HK-2 (cell line): Measurements from ENCODE around the gene MAP2K7.
A peak's percentile ranks its signal among the peaks of the same experiment; 100 is the strongest.
"Not testable (repeated sequence)": the region's sequence is repeated elsewhere in the genome, so short reads cannot be mapped to it uniquely, and the experiment has no call there.

Experiments
- DNase-seq: peaks from one replicate; pipeline ENCODE4 v3.0.0-alpha.2; 2018; ENCODE audit not compliant: unreplicated experiment

The MAP2K7 gene

DNA sequence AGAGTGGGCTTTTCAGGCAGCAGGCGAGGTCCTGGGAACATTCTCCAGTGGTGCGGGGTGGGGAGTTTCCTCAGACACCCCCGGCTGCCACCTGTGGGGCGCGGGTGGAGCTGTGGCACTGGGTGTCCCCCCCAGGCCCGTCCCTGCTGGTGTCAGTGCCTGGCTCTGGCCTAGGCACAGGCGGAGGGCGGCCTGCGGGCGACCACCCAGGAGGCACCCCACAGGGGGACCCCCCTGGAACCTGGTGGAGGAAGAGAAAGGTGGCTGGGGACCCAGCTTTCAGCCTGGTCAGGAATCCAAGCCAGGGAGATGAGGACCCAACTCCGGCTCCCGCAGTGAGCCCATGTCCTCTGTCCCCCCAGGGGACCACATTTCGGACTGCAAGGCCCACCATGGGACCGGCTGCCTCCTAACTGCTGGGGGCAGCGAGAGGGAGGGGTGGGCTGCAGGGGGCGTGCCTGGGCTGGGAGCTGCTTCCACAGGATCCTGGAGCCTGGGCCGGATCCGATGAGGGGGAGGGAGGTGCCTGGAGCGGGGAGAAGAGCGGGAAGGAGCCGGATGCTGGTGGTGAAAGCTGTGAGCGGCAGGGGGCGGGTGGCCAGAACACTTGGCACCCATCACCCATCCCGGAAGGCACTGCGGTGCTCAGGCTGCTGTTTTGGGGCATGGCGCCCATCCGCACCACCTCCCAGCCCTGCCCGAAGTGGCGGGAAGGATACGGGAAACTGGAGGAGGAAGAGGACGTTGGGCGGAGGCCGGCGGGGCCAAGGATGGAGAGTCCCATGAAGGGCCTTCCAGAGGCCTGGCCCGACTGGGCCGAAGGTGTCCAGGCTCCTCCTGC, 27.8 kb downstream of the MAP2K7 start:
- no peak for DNase-seq

DNA sequence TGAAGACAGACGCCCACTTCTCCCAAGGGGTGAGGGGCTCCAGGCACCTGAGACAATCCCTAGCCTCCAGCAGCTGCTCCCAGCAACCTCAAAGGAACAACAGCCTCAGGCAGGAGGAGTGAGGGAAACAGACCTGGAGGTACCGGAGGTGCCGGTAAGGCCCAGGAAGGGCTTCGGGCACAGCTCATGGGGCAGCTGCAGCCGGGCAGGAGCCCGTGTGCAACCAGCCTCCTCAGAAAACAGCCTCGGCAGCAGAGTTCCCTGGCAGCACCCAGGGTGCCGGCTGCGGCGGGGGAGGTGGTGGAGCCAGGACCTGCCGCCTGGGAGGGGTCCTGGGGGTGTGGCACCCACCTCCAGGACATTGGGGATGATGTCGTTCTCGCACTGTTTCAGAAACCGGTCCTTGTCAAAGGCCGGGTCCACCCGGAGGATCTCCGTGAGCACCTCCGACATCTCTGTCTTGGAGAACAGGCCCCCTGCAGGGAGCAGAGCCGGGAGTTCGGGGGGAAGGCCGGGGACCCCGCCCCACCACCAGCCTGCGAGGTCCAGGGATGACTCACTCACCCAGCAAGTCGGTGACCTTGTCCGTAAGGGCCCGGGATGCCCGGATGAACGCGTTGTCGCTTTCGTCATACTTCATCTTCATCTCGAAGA, 28.7 kb downstream of the MAP2K7 start:
- no peak for DNase-seq

DNA sequence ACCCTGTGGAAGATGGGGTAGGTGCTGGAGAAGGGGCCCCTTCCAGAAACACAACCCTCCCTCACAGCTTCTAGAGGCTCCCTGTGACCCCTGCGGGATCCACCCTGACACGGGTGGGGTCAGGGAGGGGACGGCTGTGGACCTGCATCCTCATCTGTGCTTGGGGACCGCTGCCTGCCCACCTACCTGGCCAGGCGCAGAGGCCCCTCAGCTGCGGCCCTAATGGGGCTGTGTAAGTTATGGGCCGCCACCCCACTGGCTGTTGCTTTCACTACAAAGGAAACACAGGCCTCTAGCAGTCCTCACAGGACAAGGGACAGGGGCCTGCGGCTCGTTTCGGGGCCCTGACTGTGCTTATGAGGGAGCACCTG, 29.2 kb downstream of the MAP2K7 start:
- no peak for DNase-seq

DNA sequence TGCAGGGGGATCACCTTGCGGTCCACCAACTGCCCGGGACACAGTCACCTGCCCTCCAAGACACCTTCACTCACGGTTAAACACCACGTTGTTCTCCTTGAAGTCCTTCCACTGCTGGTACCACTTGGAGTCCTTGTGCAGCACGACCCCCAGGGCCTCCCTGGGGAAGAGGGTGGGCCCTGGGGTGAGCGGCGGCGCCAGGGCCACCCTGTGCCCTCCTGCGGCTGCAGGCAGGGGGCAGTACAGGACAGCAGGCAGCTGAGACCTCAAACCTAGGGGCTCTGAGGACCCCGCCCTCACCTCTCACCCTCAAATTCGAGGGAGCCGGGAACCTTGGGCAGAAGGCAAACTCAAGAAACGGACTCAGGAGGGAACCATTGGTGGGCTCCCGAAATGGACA, 29.7 kb downstream of the MAP2K7 start:
- no peak for DNase-seq

DNA sequence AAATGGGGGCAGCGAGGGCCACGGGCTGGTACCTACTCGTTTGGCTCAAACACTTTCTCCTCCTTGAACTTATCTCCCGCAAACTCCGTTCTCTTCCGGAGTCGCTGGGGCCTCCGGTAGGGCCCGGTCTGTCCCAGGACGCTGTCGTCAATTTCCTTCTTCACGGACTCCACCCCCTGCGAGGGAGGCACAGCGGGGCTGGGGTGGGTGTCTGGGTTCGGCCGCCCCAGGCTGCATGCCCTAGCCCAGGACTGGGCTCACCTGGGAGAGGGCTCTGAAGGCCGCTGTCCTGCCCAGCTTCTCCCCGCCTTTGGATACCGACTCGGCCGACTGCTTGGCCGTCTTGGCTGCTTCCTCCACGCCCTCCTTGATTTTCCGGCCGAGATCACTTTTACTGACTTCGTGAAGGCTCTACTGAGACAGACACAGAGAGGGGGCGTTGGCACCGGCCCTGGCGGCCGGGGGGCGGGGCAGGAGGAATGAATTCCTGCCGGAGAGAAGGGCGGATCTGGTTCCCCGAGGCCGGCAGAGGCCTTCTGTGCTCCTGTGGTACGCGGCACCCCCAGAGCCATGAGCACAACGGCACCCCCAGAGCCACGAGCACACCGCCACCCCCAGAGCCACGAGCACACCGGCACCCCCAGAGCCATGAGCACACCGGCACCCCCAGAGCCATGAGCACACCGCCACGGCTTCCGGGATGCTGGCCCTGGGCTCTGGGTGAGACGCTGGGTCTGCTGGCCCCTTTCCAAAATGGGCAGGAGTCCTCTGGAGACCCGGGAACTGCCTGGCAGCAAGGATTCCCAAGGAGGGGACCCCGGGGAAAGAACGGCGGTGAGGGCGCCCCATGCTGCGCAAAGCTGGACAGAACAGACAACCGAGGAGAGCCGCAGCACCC, 30.4 kb downstream of the MAP2K7 start:
- no peak for DNase-seq

DNA sequence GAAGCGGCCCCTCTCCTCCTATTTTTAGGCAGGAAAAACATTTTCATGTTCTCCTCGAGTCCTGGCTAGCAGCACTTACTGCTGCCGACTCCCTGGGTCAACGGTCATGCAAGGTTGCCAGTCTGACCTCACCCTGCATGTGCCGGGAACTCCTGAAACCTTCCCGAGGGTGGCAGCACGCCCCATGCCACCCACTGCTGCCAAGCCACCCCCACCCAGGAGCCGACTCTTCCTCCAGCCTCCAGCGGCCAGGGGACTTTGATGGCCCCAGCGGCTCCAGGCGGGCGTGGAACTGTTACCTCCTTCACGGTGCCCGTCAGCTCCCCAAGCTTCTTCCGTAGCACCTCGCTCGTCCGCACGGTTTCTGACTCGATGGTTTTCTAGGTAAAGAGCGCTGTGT, 31.1 kb downstream of the MAP2K7 start:
- DNase-seq = no peak

DNA sequence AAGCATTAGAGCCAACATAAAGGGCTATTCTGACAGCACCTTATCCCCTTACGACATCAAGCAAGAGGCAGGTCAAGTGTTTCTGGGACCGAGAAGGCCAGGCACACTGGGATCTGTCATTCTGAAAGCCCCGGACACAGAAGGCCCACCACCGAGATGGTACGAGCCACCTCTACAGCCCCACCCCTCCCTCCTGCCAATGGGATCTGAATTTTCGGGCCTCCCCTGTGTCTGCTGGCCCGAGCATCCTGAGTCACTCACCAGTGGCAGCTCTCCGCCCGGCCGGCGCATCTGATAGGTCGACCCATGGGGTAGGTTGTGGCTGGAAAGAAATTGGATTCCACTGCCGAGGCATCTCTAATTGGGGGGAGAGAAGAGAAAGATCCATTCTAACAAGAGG, 37.2 kb downstream of the MAP2K7 start:
- no peak for DNase-seq

DNA sequence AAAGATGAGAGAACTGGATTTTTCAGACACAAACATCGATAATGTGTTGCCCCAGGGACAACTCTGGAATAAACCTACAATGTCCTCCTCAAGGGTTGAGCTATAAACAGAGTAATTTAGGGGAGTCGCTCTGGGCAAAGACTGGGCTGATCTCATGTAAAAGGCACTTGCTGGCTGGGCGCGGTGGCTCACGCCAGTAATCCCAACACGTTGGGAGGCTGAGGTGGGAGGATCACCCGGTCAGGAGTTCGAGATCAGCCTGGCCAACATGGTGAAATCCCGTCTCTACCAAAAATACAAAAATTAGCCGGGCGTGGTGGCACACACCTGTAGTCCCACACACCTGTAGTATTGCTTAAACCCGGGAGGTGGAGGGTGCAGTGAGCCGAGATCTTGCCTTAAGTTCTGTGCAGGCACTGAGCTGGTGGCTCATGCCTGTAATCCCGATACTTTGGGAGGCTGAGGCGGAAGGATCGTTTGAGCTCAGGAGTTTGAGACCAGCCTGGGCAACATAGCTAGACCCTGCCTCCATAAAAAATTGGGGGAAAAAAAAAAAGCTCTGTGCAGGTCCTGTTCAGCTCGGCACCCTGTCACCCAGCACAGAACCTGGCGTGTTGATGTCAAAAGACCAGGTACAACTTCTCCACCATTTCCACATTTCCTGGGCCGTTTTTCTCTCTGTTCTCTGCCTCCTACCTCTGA, 38.4 kb downstream of the MAP2K7 start:
- DNase-seq = no peak

DNA sequence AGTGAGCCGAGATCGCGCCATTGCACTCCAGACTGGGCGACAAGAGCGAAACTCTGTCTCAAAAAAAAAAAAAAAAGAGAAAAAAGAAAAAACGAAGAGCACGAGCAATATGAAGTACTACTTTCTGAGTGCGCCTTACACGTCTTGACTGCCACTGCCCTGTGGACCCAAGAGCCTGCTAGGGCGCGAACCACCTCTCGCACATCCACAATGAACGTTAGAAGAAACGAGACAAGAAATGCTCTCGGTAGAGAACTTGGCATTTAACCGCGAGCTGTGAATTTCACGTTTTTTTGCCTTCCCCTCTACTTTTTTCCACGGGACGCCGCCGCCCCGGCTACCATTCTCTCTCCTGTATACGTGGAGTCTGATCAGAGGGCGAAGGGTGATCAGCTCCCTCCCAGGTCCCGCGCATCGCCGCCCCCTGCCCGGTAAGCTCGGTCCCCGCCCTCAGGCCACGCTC, 39.3 kb downstream of the MAP2K7 start:
- no peak for DNase-seq

DNA sequence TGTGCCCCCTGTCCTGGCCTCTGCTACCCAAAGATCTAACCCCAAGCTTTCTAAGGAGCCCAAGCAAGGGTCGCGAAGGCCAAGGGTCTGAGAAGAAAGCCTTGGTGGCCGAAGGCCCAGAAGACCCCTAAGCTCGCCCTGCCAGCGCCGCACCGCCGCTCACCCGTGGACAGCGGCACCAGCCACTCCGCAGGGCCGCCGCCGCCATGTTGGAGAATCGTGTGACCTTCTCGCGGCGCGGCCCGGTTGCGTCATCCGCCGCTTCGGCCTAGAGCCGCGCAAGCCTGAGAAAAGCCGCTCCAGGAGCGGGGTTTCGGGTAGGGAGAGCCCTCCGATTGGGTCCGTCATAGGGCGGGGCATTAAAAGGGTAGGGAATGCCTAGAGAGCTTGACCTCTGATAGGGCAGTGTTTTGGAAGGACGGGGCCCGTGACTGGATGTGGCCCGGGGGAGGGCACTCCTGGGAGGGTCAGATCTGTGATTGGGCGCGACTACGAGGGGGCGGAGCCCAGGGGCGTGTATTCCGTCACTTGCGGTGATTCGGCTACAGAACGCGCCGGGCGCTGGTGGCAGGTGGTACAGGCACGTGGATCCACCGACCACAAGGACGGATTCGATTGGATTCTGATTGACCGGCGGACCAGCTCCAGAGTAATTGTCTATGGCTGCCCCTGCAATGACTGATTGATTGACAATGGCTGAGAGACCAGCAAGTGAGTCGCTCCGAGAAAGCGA, 39.9 kb downstream of the MAP2K7 start, which contains the start of gene TIMM44:
Gene TIMM44, minus strand, starts transcription at position 223 of the 733 bp plus-strand sequence. Its CDS starts 15 bp downstream, at position 208.
- peak; percentile 99 for DNase-seq

DNA sequence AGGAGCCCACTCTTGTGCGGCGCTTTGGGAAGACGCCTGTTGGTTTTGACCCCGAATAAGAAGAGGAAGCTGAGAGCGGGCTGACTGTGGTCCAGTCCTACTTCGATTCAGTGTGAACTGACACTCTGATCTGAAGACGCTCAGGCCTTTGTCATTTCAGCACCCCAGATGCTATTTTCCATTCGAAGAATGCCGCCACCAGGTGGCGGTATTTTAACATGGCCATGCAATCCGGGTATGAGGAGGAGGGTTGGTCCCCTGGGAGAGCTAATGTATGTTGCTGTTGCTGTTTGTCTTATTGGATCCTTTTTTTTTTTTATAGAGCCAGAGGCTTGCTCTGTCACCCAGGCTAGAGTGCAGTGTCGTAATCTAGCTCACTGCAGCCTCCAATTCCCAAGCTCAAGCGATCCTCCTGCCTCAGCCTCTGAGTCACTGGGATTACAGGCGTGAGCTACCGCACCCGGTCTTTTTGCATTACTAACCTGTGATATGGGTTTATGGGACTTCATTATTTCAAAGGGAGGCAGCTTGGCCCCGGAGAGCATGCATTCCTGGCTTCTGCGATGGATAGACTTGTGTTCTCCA, 40.6 kb downstream of the MAP2K7 start:
- peak; percentile 80 for DNase-seq

DNA sequence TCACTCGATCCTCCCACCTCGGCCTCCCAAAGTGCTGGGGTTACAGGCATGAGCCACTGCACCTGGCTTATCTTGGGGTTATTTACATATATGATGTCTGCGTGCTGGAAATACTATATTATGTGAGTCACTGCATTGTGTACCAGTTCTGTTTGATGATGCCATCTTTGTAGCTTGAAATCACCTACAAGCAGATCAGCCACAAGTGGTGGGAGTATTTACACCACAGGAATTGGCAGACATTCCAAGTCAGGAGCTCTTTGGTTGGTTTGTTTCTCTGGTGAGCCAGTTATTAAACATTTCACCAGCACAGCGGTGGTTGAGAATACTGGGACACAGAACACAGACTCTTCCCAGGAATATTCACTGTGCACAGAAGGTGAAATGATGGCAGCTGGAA, 44.3 kb downstream of the MAP2K7 start:
- DNase-seq = no peak

DNA sequence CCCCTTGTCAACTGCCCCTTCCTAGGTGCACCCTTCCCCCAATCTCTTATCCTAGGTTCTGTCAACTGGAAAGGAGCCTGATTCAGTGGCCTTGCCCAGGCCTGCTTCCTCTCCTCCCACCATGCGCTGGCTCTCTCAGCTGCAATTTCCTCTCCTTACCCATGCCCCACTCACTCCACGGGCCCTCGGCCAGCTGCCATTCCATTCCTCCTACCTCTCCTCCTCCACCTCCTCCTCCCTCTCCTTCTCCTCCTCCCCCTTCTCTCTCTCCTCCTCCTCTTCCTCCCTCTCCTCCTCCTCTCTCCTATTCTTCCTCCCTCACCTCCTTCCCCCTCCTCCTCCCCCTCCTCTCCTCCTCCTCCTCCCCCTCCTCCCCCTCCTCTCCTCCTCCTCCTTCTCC, 49.4 kb downstream of the MAP2K7 start:
- DNase-seq = peak; percentile 49

DNA sequence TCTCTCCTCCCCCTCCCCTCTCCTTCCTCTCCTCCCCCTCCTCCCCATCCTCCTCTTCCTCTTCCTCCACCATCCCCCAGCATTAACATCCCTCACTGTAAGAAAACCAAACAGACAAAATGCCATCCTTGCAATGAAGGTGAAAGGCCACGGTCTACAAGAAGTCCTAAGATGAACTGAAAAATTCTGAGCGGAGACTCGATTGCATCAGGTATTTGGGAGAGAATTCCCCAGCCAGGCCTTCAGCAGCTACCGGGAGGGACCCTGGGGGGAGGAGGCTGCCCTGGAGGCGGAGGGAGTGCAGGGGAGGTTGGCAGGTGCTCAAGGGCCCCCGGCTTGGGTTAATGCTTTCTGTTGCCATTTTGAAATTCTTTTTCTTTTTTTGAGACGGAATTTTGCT, 49.9 kb downstream of the MAP2K7 start:
- no peak for DNase-seq

DNA sequence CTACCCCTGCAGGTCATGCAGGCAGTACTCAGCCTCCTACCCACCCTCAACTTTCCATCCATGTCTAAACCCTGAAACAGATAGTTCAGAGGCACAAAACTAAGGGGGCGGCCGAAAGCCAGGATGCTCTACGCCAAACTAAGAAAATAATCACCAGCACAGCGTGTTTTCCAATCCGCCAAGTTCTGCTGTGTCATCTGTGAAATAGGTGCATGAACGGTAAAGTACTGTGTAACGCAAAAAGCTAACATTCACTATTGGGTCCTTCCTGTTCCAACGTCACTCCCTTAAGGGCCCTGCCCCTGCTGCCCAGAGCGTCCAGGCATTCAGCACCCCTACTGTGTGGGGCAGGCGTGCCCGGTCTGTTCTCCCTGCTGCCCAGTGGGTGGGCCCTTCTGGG, 52.0 kb downstream of the MAP2K7 start:
- no peak for DNase-seq

DNA sequence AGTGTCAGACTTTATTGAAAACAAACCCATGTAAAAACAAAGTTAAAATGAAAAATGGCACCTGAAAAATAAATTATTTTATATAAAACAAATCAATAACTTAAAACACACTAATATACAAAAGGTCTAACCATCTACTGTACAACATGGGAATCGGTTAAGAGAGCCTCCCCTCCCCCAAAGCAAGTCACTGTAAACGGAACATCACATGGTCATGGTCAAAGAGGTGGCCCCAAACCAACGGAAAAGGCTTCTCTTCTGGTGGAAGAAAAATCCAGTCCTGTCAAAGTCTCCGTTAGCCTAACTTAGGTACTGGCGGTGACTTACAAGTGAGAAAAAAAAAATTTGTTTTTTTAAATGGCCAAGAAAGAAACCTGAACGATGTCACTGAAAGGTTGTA, 55.5 kb downstream of the MAP2K7 start:
- no peak for DNase-seq

DNA sequence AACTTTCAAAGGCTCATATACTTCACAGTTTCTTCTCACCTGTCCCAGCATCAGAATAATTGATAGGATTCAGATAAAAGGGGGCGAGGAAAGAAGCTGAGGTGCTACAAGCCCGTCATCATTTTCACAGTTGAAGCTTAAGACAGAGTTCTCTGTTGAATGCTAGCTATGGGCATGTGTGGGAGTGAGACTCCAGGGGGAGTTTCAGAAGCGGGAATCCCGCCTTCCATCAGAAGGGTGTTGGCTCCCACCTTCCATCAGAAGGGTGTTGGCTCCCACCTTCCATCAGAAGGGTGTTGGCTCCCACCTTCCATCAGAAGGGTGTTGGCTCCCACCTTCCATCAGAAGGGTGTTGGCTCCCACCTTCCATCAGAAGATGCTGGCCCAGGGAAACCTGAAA, 57.4 kb downstream of the MAP2K7 start:
- not testable (repeated sequence) for DNase-seq

DNA sequence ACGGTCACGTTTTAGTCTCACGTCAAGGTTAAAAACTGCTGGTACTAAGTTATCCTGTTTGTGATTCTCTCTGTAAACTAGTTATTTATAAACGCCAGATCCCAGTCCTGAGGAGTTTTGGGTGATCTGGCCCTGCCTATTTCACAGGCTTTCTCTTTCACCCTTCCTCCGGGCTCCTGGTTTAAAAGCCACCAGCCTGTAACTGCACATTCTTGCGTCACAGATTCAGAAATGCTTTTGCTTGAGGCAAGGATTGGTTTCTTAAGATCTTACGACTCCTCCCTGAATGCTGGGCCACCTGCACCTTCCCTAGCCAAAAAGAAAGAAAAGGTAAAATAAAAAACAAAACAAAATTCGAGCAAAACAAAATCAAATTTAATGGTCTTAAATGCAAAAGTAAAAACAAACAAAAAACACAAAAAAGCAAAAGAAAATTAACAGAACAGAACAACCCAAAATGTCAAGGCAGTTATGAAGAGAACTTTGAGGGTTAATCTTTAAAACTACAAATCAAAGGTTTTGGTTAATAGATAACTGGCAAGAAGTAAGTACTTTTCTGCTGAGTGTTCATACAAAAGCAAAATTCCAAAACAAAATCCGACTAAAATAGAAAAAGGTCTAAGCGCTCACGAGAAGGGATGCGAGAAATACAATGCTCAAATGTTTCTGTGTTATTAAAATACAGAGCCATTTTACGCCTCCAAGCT, 58.4 kb downstream of the MAP2K7 start:
- no peak for DNase-seq

DNA sequence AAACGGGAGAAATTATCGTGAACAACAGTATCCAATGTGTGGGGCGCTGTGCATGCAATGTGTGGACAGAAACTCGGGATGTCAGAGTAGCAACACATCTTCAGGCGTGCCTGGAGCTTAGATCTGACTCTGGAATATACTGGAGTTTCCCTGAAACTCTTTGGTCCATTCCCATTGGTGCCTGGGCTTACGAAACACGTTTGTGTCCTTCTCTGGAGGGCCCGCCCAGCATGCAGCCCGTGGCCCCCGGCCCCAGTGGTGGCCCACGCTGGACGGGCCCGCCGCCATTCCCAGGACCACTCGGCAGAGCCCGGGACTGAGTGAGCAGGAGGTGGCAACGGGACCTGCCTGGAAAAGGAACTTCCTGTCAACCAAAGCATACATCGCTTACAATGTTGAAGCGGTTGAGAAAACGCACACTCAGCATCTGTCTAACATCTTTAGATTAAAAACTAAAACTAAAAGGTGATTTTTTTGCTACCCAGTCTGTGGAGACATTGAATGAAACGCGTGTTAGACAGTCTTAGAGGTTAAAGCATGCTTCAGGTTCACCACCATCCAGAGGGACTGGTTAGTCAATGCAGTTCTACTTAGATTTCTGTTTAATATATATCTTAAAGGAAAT, 59.1 kb downstream of the MAP2K7 start:
- DNase-seq = no peak
